CD14-positive monocyte (primary cell): ENCODE results near the gene FAM174B. TPM values are rescaled to one million over a fixed set of nuclear protein-coding genes. Genes with fewer than 3 reads are reported as not detected.

Source experiments
- DNase-seq, 3 donors: peaks; one replicate each; pipeline ENCODE4 v3.0.0-alpha.2; 2011 to 2022
- H2AFZ ChIP-seq: 2 replicates; pipeline ENCODE4 v1.6.0; 2012; ENCODE audit warnings: mild to moderate bottlenecking, low read depth, low read length, inconsistent platforms; ENCODE audit not compliant: insufficient read depth, poor library complexity, severe bottlenecking
- H3K27ac ChIP-seq, 2 donors: 1 replicate in 1 of 2; 2 replicates in 1 of 2; pipeline ENCODE4 v1.5.1; 2012 to 2013; ENCODE audit warnings: low read length in 2 of 2, control low read depth in 1 of 2, inconsistent platforms in 1 of 2, low read depth in 1 of 2, mild to moderate bottlenecking in 1 of 2
- H3K27me3 ChIP-seq, 2 donors: one replicate each; pipeline versions ENCODE4 v1.6.0 to v1.6.1; 2011 to 2013; ENCODE audit warnings: low read length in 2 of 2; ENCODE audit not compliant: control insufficient read depth in 2 of 2, insufficient read depth in 2 of 2
- H3K36me3 ChIP-seq, 2 donors: replicated peaks in 1 of 2; 1 replicate in 1 of 2; 2 replicates in 1 of 2; pipeline versions ENCODE4 v1.5.1 to v1.6.1; 2012 to 2013; ENCODE audit warnings: low read length in 2 of 2, control low read depth in 1 of 2, inconsistent platforms in 1 of 2, mild to moderate bottlenecking in 1 of 2; ENCODE audit not compliant: insufficient read depth in 2 of 2, control insufficient read depth in 1 of 2
- H3K4me1 ChIP-seq, 2 donors: 1 replicate in 1 of 2; 2 replicates in 1 of 2; pipeline versions ENCODE4 v1.5.1 to v1.6.1; 2012 to 2013; ENCODE audit warnings: low read length in 2 of 2, control low read depth in 1 of 2, inconsistent platforms in 1 of 2, mild to moderate bottlenecking in 1 of 2, moderate library complexity in 1 of 2; ENCODE audit not compliant: insufficient read depth in 2 of 2, control insufficient read depth in 1 of 2
- H3K4me2 ChIP-seq: replicated peaks from 2 replicates; pipeline ENCODE3; 2012; ENCODE audit warnings: low read length, moderate library complexity, mild to moderate bottlenecking; ENCODE audit not compliant: poor library complexity, severe bottlenecking; ENCODE audit errors: extremely low read depth
- H3K4me3 ChIP-seq, 3 experiments: fragments of 200-600 bp in 1 of 3; sonication (generic) in 1 of 3; replicated peaks in 1 of 3; 1 replicate in 2 of 3; 2 replicates in 1 of 3; pipeline ENCODE4 v1.5.1; 2011 to 2013; ENCODE audit warnings: low read length in 3 of 3, mild to moderate bottlenecking in 3 of 3, control low read depth in 2 of 3, low read depth in 2 of 3, inconsistent platforms in 1 of 3, moderate library complexity in 1 of 3
- H3K79me2 ChIP-seq: 2 replicates; pipeline ENCODE4 v1.6.0; 2012; ENCODE audit warnings: mild to moderate bottlenecking, control low read depth, inconsistent platforms, low read length, moderate library complexity; ENCODE audit not compliant: insufficient read depth
- H3K9ac ChIP-seq: 2 replicates; pipeline ENCODE4 v1.6.0; 2017; ENCODE audit warnings: low read length, mild to moderate bottlenecking; ENCODE audit not compliant: insufficient read depth, poor library complexity, severe bottlenecking
- H3K9me3 ChIP-seq, 2 donors: replicated peaks in 1 of 2; 1 replicate in 1 of 2; 2 replicates in 1 of 2; pipeline versions ENCODE4 v1.5.1 to v1.6.1; 2012 to 2013; ENCODE audit warnings: low read length in 2 of 2, control low read depth in 1 of 2; ENCODE audit not compliant: control insufficient read depth in 1 of 2, insufficient read depth in 1 of 2
- H4K20me1 ChIP-seq: 2 replicates; pipeline ENCODE4 v1.6.0; 2012; ENCODE audit warnings: mild to moderate bottlenecking, low read length, control low read depth, moderate library complexity; ENCODE audit not compliant: insufficient read depth
- H3K27ac Mint-ChIP-seq, 7 donors: one replicate each; pipeline ENCODE4 v1.8.0; 2020; ENCODE audit warnings: mild to moderate bottlenecking in 7 of 7, mixed read lengths in 7 of 7, moderate library complexity in 6 of 7, inconsistent platforms in 2 of 7
- H3K27me3 Mint-ChIP-seq, 3 donors: one replicate each; pipeline ENCODE4 v1.8.0; 2021 to 2022; ENCODE audit warnings: low read depth in 3 of 3, mild to moderate bottlenecking in 3 of 3, mixed read lengths in 3 of 3, moderate library complexity in 3 of 3, inconsistent platforms in 1 of 3
- H3K36me3 Mint-ChIP-seq, 2 donors: one replicate each; pipeline ENCODE4 v1.8.0; 2020; ENCODE audit warnings: mixed read lengths in 2 of 2, inconsistent platforms in 1 of 2, mild to moderate bottlenecking in 1 of 2
- H3K4me1 Mint-ChIP-seq: one replicate; pipeline ENCODE4 v1.8.0; 2020; ENCODE audit warnings: mild to moderate bottlenecking, mixed read lengths
- H3K4me3 Mint-ChIP-seq, 2 donors: one replicate each; pipeline ENCODE4 v1.8.0; 2020; ENCODE audit warnings: mild to moderate bottlenecking in 2 of 2, mixed read lengths in 2 of 2, moderate library complexity in 1 of 2
- H3K9me3 Mint-ChIP-seq, 7 donors: one replicate each; pipeline ENCODE4 v1.8.0; 2020 to 2022; ENCODE audit warnings: mixed read lengths in 7 of 7, mild to moderate bottlenecking in 6 of 7, moderate library complexity in 6 of 7, inconsistent platforms in 2 of 7
- CTCF ChIP-seq: fragments of 200-600 bp; IDR thresholded peaks from one replicate; pipeline ENCODE4 v1.8.0; 2022; ENCODE audit warnings: antibody characterized with exemption, mild to moderate bottlenecking
- WGBS: methylation state at CpG from one replicate; pipeline ENCODE4 v1.1.5; 2013; ENCODE audit warnings: missing lambda C conversion rate; ENCODE audit not compliant: insufficient coverage; 5-methylcytosine and 5-hydroxymethylcytosine counted together
- intact Hi-C, 2 donors: fragments of 100-400 bp; cut with micrococcal nuclease; formaldehyde crosslinking; loops; one replicate each; pipeline versions ENCODE4 v1.15.0 to v1.15.1; 2023
- polyA plus RNA-seq, 3 donors: library from polyadenylated mRNA; depleted of rRNA in 1 of 3; unstranded in 2 of 3; stranded (reverse) in 1 of 3; fragments of 300-500 nt in 2 of 3; fragments of >200 nt in 1 of 3; fragmentation: Illumina TruSeq in 2 of 3; gene quantifications; 1 replicate in 2 of 3; 2 replicates in 1 of 3; pipeline ENCODE4 v1.2.3, GENCODE V29; 2012 to 2021

Gene FAM174B
- polyA plus RNA-seq, 3 donors = 2.2 to 4.7 (median 3.2) TPM

- no peaks in the 10 kb centered on the region for H3K36me3 ChIP-seq
- H3K27me3 Mint-ChIP-seq = peaks cover 3 to 8% (median 6%) of the 10 kb centered on the region in 3 donors
- H2AFZ ChIP-seq = no peak overlapping the region
- no peak overlapping the region for H3K9ac ChIP-seq
- no peak overlapping the region for H3K27ac ChIP-seq
- no peak overlapping the region for H3K27ac Mint-ChIP-seq
- no peaks in the 10 kb centered on the region for H3K4me1 Mint-ChIP-seq
- H3K79me2 ChIP-seq = no peaks in the 10 kb centered on the region
- no CpG with 5 or more reads among the region's 6 CpGs for WGBS
- no peaks in the 10 kb centered on the region for H3K9me3 ChIP-seq
- no peaks in the 10 kb centered on the region for H3K4me1 ChIP-seq
- H3K4me2 ChIP-seq = no peak overlapping the region
- no peaks in the 10 kb centered on the region for H3K27me3 ChIP-seq
- intact Hi-C loops = no loop called here
- H4K20me1 ChIP-seq = no peaks in the 10 kb centered on the region
- H3K36me3 Mint-ChIP-seq = no peaks in the 10 kb centered on the region
- TF ChIP-seq CTCF = no peak
- no peaks in the 10 kb centered on the region for H3K9me3 Mint-ChIP-seq
- no peak overlapping the region for H3K4me3 ChIP-seq
- no peak for DNase-seq
- H3K4me3 Mint-ChIP-seq = no peak overlapping the region
Measured at GRCh38 chr15:92597548-92597947, 58.0 kb downstream of the FAM174B start.

GRCh38 chr15:92596623-92597022, 59.0 kb downstream of the FAM174B start:
- no peak overlapping the region for H3K9ac ChIP-seq
- H3K79me2 ChIP-seq = no peaks in the 10 kb centered on the region
- no peak overlapping the region for H3K27ac ChIP-seq
- no peaks in the 10 kb centered on the region for H3K36me3 ChIP-seq
- Mint-ChIP-seq H3K27me3 (peaks cover 3 to 8% (median 6%) of the 10 kb centered on the region in 3 donors), H3K9me3 (no peaks in the 10 kb centered on the region), H3K4me3 (no peak overlapping the region), H3K36me3 (no peaks in the 10 kb centered on the region), H3K27ac (no peak overlapping the region), H3K4me1 (no peaks in the 10 kb centered on the region)
- no peak overlapping the region for H3K4me2 ChIP-seq
- no peak overlapping the region for H2AFZ ChIP-seq
- intact Hi-C loops = no loop called here
- H3K9me3 ChIP-seq = no peaks in the 10 kb centered on the region
- no peaks in the 10 kb centered on the region for H3K27me3 ChIP-seq
- no peak overlapping the region for H3K4me3 ChIP-seq
- H3K4me1 ChIP-seq = no peaks in the 10 kb centered on the region
- no peak for TF ChIP-seq CTCF
- 96% methylated on average over 5 of the region's 5 CpGs for WGBS
- DNase-seq = no peak
- H4K20me1 ChIP-seq = no peaks in the 10 kb centered on the region
